ENCODE results near the gene CCDC92. TPM values are rescaled to one million over a fixed set of nuclear protein-coding genes. Genes with fewer than 3 reads are reported as not detected.

Gene CCDC92
- total RNA-seq, 3 donors from 2014 or later, result 17.7 to 47.2 (median 25.6) TPM

GRCh38 chr12:124006085-124006845 lies 33.6 kb upstream of the CCDC92 start:
- H3K36me3 ChIP-seq (ENCODE audit: low read depth), result no peaks in the 10 kb centered on the region
- no peak for TF ChIP-seq CTCF (IDR thresholded peaks at IDR 0.05)
- no peaks in the 10 kb centered on the region for H3K9me3 ChIP-seq
- no peak for DNase-seq
- intact Hi-C loops (cut with DNase I, micrococcal nuclease), result no loop called here
- no peak overlapping the region for H3K4me3 ChIP-seq
- no peak for ATAC-seq
- no peaks in the 10 kb centered on the region for H3K4me1 ChIP-seq (ENCODE audit: low read depth)

GRCh38 chr12:124004233-124004875 lies 31.7 kb upstream of the CCDC92 start:
- Histone ChIP-seq H3K4me3 (no peak overlapping the region), H3K4me1 (ENCODE audit: low read depth) (no peaks in the 10 kb centered on the region), H3K36me3 (ENCODE audit: low read depth) (no peaks in the 10 kb centered on the region), H3K9me3 (no peaks in the 10 kb centered on the region)
- DNase-seq, result no peak
- intact Hi-C loops (cut with DNase I, micrococcal nuclease), result no loop called here
- ATAC-seq, result no peak
- no peak for TF ChIP-seq CTCF (IDR thresholded peaks at IDR 0.05)

GRCh38 chr12:124002654-124003053 lies 30.0 kb upstream of the CCDC92 start:
- Histone ChIP-seq H3K4me1 (ENCODE audit: low read depth) (no peaks in the 10 kb centered on the region), H3K36me3 (ENCODE audit: low read depth) (no peaks in the 10 kb centered on the region), H3K9me3 (no peaks in the 10 kb centered on the region), H3K4me3 (no peak overlapping the region)
- TF ChIP-seq CTCF (IDR thresholded peaks at IDR 0.05), result no peak
- ATAC-seq (no peak), DNase-seq (no peak)
- intact Hi-C loops (cut with DNase I, micrococcal nuclease), result no loop called here

- intact Hi-C loops (cut with DNase I, micrococcal nuclease), result no loop called here
- ATAC-seq, result no peak
Measured at GRCh38 chr12:124002021-124002644, 29.5 kb upstream of the CCDC92 start.

GRCh38 chr12:124001343-124001742 lies 28.7 kb upstream of the CCDC92 start:
- ATAC-seq (no peak), DNase-seq (no peak)
- no peaks in the 10 kb centered on the region for H3K9me3 ChIP-seq
- intact Hi-C loops (cut with DNase I, micrococcal nuclease), result no loop called here
- no peaks in the 10 kb centered on the region for H3K4me1 ChIP-seq (ENCODE audit: low read depth)
- H3K4me3 ChIP-seq, result no peak overlapping the region
- no peak for TF ChIP-seq CTCF (IDR thresholded peaks at IDR 0.05)
- H3K36me3 ChIP-seq (ENCODE audit: low read depth), result no peaks in the 10 kb centered on the region

More at GRCh38 chr12:124002021-124002644, 29.5 kb upstream of the CCDC92 start:
- no peaks in the 10 kb centered on the region for H3K9me3 ChIP-seq
- no peaks in the 10 kb centered on the region for H3K4me1 ChIP-seq (ENCODE audit: low read depth)
- no peak for TF ChIP-seq CTCF (IDR thresholded peaks at IDR 0.05)
- H3K36me3 ChIP-seq (ENCODE audit: low read depth), result no peaks in the 10 kb centered on the region
- DNase-seq, result no peak
- no peak overlapping the region for H3K4me3 ChIP-seq
